ENCODE data around the gene ALDH3A1. TPM values are rescaled to one million over a fixed set of nuclear protein-coding genes. Genes with fewer than 3 reads are reported as not detected.

The ALDH3A1 gene
- total RNA-seq, 1 experiment from 2014 or later, result 30.1 TPM

GRCh38 chr17:19750835-19751234 is 2.7 kb upstream of the ALDH3A1 start:
- POLR2A ChIA-PET (ENCODE audit: unreplicated experiment), result no interaction called here

GRCh38 chr17:19750020-19750572 is 2.0 kb upstream of the ALDH3A1 start:
- ChIA-PET CTCF (no interaction called here), POLR2A (ENCODE audit: unreplicated experiment) (no interaction called here)
- intact Hi-C loops (cut with micrococcal nuclease), result loop anchor here (5.0 kb wide), 1 partner anchor 238 kb away; no protein-coding TSS in a partner anchor
- Histone ChIP-seq H3K79me2 (ENCODE audit: low read length) (no peaks in the 10 kb centered on the region), H3K27ac (ENCODE audit: low read length) (no peak overlapping the region), H2AFZ (ENCODE audit: low read length) (no peak overlapping the region), H3K4me1 (ENCODE audit: insufficient read depth, low read length) (peaks cover 66% of the 10 kb centered on the region), H3K4me2 (ENCODE audit: low read length) (no peak overlapping the region), H3K9me2 (replicated peaks; ENCODE audit: low read length) (no peaks in the 10 kb centered on the region), H3K36me3 (ENCODE audit: low read depth, low read length) (no peaks in the 10 kb centered on the region), H3K9ac (ENCODE audit: low read length) (no peak overlapping the region), H4K20me1 (ENCODE audit: low read length) (no peaks in the 10 kb centered on the region), H3K4me3 (ENCODE audit: low read length) (no peak overlapping the region), H3F3A (ENCODE audit: low read length, unreplicated experiment) (peaks cover 4% of the 10 kb centered on the region), H3K27me3 (ENCODE audit: low read length) (no peaks in the 10 kb centered on the region), H3K9me3 (ENCODE audit: low read length) (no peaks in the 10 kb centered on the region)
- DNase-seq, result no peak
- TF ChIP-seq EZH2 (IDR thresholded peaks at IDR 0.05; ENCODE audit: low read length, unreplicated experiment) (no peak), EZH2phosphoT487 (IDR thresholded peaks at IDR 0.05; ENCODE audit: borderline replicate concordance, low read length) (no peak), CTCF (conservative IDR thresholded peaks at IDR 0.05; ENCODE audit: low read depth, low read length) (no peak)
- no peak for ATAC-seq
- BruUV-seq (replicated peaks), result no TSS peak

More at GRCh38 chr17:19750835-19751234, 2.7 kb upstream of the ALDH3A1 start:
- Histone ChIP-seq H3K27me3 (ENCODE audit: low read length) (no peaks in the 10 kb centered on the region), H3K9ac (ENCODE audit: low read length) (no peak overlapping the region), H4K20me1 (ENCODE audit: low read length) (no peaks in the 10 kb centered on the region), H3K4me2 (ENCODE audit: low read length) (no peak overlapping the region), H3F3A (ENCODE audit: low read length, unreplicated experiment) (peaks cover 4% of the 10 kb centered on the region), H3K9me2 (replicated peaks; ENCODE audit: low read length) (no peaks in the 10 kb centered on the region), H3K9me3 (ENCODE audit: low read length) (no peaks in the 10 kb centered on the region), H3K36me3 (ENCODE audit: low read depth, low read length) (no peaks in the 10 kb centered on the region), H3K79me2 (ENCODE audit: low read length) (no peaks in the 10 kb centered on the region), H3K27ac (ENCODE audit: low read length) (peak overlapping the region; percentile 97), H3K4me3 (ENCODE audit: low read length) (no peak overlapping the region), H3K4me1 (ENCODE audit: insufficient read depth, low read length) (peaks cover 61% of the 10 kb centered on the region), H2AFZ (ENCODE audit: low read length) (no peak overlapping the region)
- no peak for TF ChIP-seq EZH2 (IDR thresholded peaks at IDR 0.05; ENCODE audit: low read length, unreplicated experiment)
- TF ChIP-seq CTCF (conservative IDR thresholded peaks at IDR 0.05; ENCODE audit: low read depth, low read length), result no peak
- TF ChIP-seq EZH2phosphoT487 (IDR thresholded peaks at IDR 0.05; ENCODE audit: borderline replicate concordance, low read length), result no peak
- peak; percentile 68 for DNase-seq
- ATAC-seq, result no peak
- intact Hi-C loops (cut with micrococcal nuclease), result loop anchor here (5.0 kb wide), 1 partner anchor 239 kb away; no protein-coding TSS in a partner anchor
- BruUV-seq (replicated peaks), result no TSS peak
- CTCF ChIA-PET, result no interaction called here

GRCh38 chr17:19748807-19749193 is 702 bp upstream of the ALDH3A1 start:
- no peak for ATAC-seq
- H3K4me2 ChIP-seq (ENCODE audit: low read length), result peak overlapping the region; percentile 78

More at GRCh38 chr17:19748807-19749193, 702 bp upstream of the ALDH3A1 start:
- ChIA-PET CTCF (interaction anchor here (0.7 to 1.2 kb wide), 2 partner anchors 14 to 101 kb away, joined by 3 to 4 read pairs; partner anchors contain the start of gene ALDH3A2), POLR2A (ENCODE audit: unreplicated experiment) (interaction anchor here (1.0 kb wide), 1 partner anchor 100 kb away, joined by 6 read pairs; the partner anchor contains the start of gene ALDH3A2)
- no peaks in the 10 kb centered on the region for H3K27me3 ChIP-seq (ENCODE audit: low read length)
- DNase-seq, result no peak
- no peaks in the 10 kb centered on the region for H4K20me1 ChIP-seq (ENCODE audit: low read length)
- peaks cover 4% of the 10 kb centered on the region for H3F3A ChIP-seq (ENCODE audit: low read length, unreplicated experiment)
- H2AFZ ChIP-seq (ENCODE audit: low read length), result peak overlapping the region; percentile 56; the same call in 1 of the 2 replicates
- peak overlapping the region; percentile 67 for H3K9ac ChIP-seq (ENCODE audit: low read length)
- H3K9me3 ChIP-seq (ENCODE audit: low read length), result no peaks in the 10 kb centered on the region
- peaks cover 65% of the 10 kb centered on the region for H3K4me1 ChIP-seq (ENCODE audit: insufficient read depth, low read length)
- peak overlapping the region; percentile 83 for H3K27ac ChIP-seq (ENCODE audit: low read length)
- H3K79me2 ChIP-seq (ENCODE audit: low read length), result no peaks in the 10 kb centered on the region
- no peak for TF ChIP-seq CTCF (conservative IDR thresholded peaks at IDR 0.05; ENCODE audit: low read depth, low read length)
- TF ChIP-seq EZH2phosphoT487 (IDR thresholded peaks at IDR 0.05; ENCODE audit: borderline replicate concordance, low read length), result no peak
- TSS peak; percentile 73 for BruUV-seq (replicated peaks)
- intact Hi-C loops (cut with micrococcal nuclease), result no loop called here
- H3K36me3 ChIP-seq (ENCODE audit: low read depth, low read length), result no peaks in the 10 kb centered on the region
- H3K9me2 ChIP-seq (replicated peaks; ENCODE audit: low read length), result no peaks in the 10 kb centered on the region
- H3K4me3 ChIP-seq (ENCODE audit: low read length), result peak overlapping the region; percentile 53; the same call in 1 of the 2 replicates
